ENCODE data around the gene PLCB4.

- TF ChIP-seq CTCF (conservative IDR thresholded peaks at IDR 0.05; ENCODE audit: low read depth in 2 of 2) (peak; percentile 81 to 89), EZH2 (IDR thresholded peaks at IDR 0.05; ENCODE audit: low read depth, unreplicated experiment) (no peak), POLR2AphosphoS5 (IDR thresholded peaks at IDR 0.05; ENCODE audit: low read depth) (no peak), EZH2phosphoT487 (IDR thresholded peaks at IDR 0.05; ENCODE audit: unreplicated experiment) (no peak), REST (IDR thresholded peaks at IDR 0.05; ENCODE audit: unreplicated experiment) (no peak), JUNB (IDR thresholded peaks at IDR 0.05; ENCODE audit: unreplicated experiment) (no peak), ZNF331 (CRISPR knock-in tag; IDR thresholded peaks at IDR 0.05; ENCODE audit: low read depth) (no peak), ZNF114 (CRISPR knock-in tag; IDR thresholded peaks at IDR 0.05) (no peak), CREB1 (CRISPR knock-in tag; IDR thresholded peaks at IDR 0.05; ENCODE audit: low read depth) (no peak), NANOG (IDR thresholded peaks at IDR 0.05; ENCODE audit: borderline replicate concordance) (no peak), STAT1 (IDR thresholded peaks at IDR 0.05; ENCODE audit: unreplicated experiment) (no peak)
- TF ChIP-seq, protein P1, sequence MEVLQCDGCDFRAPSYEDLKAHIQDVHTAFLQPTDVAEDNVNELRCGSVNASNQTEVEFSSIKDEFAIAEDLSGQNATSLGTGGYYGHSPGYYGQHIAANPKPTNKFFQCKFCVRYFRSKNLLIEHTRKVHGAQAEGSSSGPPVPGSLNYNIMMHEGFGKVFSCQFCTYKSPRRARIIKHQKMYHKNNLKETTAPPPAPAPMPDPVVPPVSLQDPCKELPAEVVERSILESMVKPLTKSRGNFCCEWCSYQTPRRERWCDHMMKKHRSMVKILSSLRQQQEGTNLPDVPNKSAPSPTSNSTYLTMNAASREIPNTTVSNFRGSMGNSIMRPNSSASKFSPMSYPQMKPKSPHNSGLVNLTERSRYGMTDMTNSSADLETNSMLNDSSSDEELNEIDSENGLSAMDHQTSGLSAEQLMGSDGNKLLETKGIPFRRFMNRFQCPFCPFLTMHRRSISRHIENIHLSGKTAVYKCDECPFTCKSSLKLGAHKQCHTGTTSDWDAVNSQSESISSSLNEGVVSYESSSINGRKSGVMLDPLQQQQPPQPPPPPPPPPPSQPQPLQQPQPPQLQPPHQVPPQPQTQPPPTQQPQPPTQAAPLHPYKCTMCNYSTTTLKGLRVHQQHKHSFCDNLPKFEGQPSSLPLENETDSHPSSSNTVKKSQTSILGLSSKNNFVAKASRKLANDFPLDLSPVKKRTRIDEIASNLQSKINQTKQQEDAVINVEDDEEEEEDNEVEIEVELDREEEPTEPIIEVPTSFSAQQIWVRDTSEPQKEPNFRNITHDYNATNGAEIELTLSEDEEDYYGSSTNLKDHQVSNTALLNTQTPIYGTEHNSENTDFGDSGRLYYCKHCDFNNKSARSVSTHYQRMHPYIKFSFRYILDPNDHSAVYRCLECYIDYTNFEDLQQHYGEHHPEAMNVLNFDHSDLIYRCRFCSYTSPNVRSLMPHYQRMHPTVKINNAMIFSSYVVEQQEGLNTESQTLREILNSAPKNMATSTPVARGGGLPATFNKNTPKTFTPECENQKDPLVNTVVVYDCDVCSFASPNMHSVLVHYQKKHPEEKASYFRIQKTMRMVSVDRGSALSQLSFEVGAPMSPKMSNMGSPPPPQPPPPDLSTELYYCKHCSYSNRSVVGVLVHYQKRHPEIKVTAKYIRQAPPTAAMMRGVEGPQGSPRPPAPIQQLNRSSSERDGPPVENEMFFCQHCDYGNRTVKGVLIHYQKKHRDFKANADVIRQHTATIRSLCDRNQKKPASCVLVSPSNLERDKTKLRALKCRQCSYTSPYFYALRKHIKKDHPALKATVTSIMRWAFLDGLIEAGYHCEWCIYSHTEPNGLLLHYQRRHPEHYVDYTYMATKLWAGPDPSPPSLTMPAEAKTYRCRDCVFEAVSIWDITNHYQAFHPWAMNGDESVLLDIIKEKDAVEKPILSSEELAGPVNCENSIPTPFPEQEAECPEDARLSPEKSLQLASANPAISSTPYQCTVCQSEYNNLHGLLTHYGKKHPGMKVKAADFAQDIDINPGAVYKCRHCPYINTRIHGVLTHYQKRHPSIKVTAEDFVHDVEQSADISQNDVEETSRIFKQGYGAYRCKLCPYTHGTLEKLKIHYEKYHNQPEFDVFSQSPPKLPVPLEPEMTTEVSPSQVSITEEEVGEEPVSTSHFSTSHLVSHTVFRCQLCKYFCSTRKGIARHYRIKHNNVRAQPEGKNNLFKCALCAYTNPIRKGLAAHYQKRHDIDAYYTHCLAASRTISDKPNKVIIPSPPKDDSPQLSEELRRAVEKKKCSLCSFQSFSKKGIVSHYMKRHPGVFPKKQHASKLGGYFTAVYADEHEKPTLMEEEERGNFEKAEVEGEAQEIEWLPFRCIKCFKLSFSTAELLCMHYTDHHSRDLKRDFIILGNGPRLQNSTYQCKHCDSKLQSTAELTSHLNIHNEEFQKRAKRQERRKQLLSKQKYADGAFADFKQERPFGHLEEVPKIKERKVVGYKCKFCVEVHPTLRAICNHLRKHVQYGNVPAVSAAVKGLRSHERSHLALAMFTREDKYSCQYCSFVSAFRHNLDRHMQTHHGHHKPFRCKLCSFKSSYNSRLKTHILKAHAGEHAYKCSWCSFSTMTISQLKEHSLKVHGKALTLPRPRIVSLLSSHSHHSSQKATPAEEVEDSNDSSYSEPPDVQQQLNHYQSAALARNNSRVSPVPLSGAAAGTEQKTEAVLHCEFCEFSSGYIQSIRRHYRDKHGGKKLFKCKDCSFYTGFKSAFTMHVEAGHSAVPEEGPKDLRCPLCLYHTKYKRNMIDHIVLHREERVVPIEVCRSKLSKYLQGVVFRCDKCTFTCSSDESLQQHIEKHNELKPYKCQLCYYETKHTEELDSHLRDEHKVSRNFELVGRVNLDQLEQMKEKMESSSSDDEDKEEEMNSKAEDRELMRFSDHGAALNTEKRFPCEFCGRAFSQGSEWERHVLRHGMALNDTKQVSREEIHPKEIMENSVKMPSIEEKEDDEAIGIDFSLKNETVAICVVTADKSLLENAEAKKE (CRISPR knock-in tag; IDR thresholded peaks at IDR 0.05): no peak
- TF ChIP-seq, protein P2, sequence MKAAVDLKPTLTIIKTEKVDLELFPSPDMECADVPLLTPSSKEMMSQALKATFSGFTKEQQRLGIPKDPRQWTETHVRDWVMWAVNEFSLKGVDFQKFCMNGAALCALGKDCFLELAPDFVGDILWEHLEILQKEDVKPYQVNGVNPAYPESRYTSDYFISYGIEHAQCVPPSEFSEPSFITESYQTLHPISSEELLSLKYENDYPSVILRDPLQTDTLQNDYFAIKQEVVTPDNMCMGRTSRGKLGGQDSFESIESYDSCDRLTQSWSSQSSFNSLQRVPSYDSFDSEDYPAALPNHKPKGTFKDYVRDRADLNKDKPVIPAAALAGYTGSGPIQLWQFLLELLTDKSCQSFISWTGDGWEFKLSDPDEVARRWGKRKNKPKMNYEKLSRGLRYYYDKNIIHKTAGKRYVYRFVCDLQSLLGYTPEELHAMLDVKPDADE (IDR thresholded peaks at IDR 0.05): no peak
Observed at GRCh38 chr20:9392892-9393857, 324.3 kb downstream of the PLCB4 start.

All from GM23338 (cell line).